GM12878 (cell line): Measurements from ENCODE around the gene SMTNL1. TPM values are rescaled to one million over a fixed set of nuclear protein-coding genes. Genes with fewer than 3 reads are reported as not detected.

Experiments
- ATAC-seq: fragments of 200-7000 bp; cut with Tn5 transposase; 3 replicates; pipeline ENCODE4 v1.9.1; 2020; ENCODE audit warnings: mild to moderate bottlenecking, moderate library complexity
- BruUV-seq: library from RNA; stranded (reverse); fragments of 400-500 nt; replicated peaks from 2 replicates; lab custom pipeline; 2021; lab: Mats Ljungman, UMichigan
- CTCF ChIA-PET: fragments of 300-600 bp; sonication (Branson Sonifier 250); formaldehyde crosslinking; extraction: SDS; loops from one replicate; lab custom pipeline; 2021; ENCODE audit warnings: inconsistent platforms; lab: Yijun Ruan, JAX
- POLR2A ChIA-PET: fragments of 350-600 bp; formaldehyde crosslinking; extraction: SDS; loops from one replicate; lab custom pipeline; 2021; ENCODE audit warnings: inconsistent platforms; lab: Charles Lee
- RAD21 ChIA-PET: fragments of 300-600 bp; sonication (Branson Sonifier 250); formaldehyde crosslinking; loops from one replicate; lab custom pipeline; 2023; ENCODE audit warnings: antibody characterized with exemption; ENCODE audit not compliant: unreplicated experiment; lab: Charles Lee
- SMC1A ChIA-PET: fragments of 300-600 bp; sonication (Branson Sonifier 250); formaldehyde crosslinking; loops from one replicate; lab custom pipeline; 2023; ENCODE audit not compliant: unreplicated experiment, uncharacterized antibody; lab: Charles Lee
- DNase-seq: peaks from one replicate; pipeline ENCODE4 v3.0.0-alpha.2; 2011; ENCODE audit warnings: low read depth, low spot score
- FAIRE-seq: peaks from 3 replicates; lab custom pipeline; 2011; peaks lifted over from hg19 to GRCh38; lab: Jason Lieb, UNC
- H2AFZ ChIP-seq: 2 replicates; pipeline ENCODE4 v1.6.0; 2011; ENCODE audit warnings: low read depth, low read length, control low read depth; ENCODE audit not compliant: control insufficient read depth
- H3K27ac ChIP-seq: 2 replicates; pipeline ENCODE4 v1.5.1; 2011; ENCODE audit warnings: control low read depth; ENCODE audit not compliant: control insufficient read depth, insufficient read depth
- H3K27me3 ChIP-seq, 2 experiments: replicated peaks in 1 of 2; 2 replicates each; pipeline versions ENCODE4 v1.6.0 to v1.6.1; 2011; ENCODE audit warnings: low read length in 1 of 2; ENCODE audit not compliant: control insufficient read depth in 2 of 2, insufficient read depth in 2 of 2
- H3K36me3 ChIP-seq, 2 experiments: 2 replicates each; pipeline ENCODE4 v1.5.1; 2011; ENCODE audit warnings: low read length in 1 of 2; ENCODE audit not compliant: control insufficient read depth in 2 of 2, insufficient read depth in 2 of 2
- H3K4me1 ChIP-seq: 2 replicates; pipeline ENCODE4 v1.6.1; 2011; ENCODE audit warnings: mild to moderate bottlenecking, low read length, moderate library complexity, mixed read lengths; ENCODE audit not compliant: control insufficient read depth, insufficient read depth
- H3K4me2 ChIP-seq: 2 replicates; pipeline ENCODE4 v1.6.0; 2011; ENCODE audit warnings: control low read depth; ENCODE audit not compliant: control insufficient read depth, insufficient read depth
- H3K4me3 ChIP-seq: fragments of 200-600 bp; sonication (generic); 2 replicates; pipeline ENCODE4 v1.5.1; 2016
- H3K79me2 ChIP-seq: 2 replicates; pipeline ENCODE4 v1.6.0; 2011; ENCODE audit warnings: low read length; ENCODE audit not compliant: control insufficient read depth, insufficient read depth
- H3K9ac ChIP-seq: 2 replicates; pipeline ENCODE4 v1.8.0; 2011; ENCODE audit warnings: low read length, control low read depth, mixed read lengths; ENCODE audit not compliant: control insufficient read depth, insufficient read depth
- H3K9me3 ChIP-seq: replicated peaks from 3 replicates; pipeline ENCODE4 v1.5.1; 2011; ENCODE audit warnings: mild to moderate bottlenecking, low read length; ENCODE audit not compliant: control insufficient read depth, insufficient read depth
- H4K20me1 ChIP-seq: 2 replicates; pipeline ENCODE4 v1.6.0; 2011; ENCODE audit not compliant: control insufficient read depth, insufficient read depth
- BCL3 ChIP-seq: IDR thresholded peaks from 2 replicates; pipeline ENCODE4 v1.6.1; 2011; ENCODE audit warnings: borderline replicate concordance, low read depth, mild to moderate bottlenecking, moderate library complexity, low read length; ENCODE audit not compliant: insufficient read depth, poor library complexity, severe bottlenecking
- BHLHE40 ChIP-seq, 2 experiments: fragments of 450-650 bp in 1 of 2; IDR thresholded peaks; 2 replicates each; pipeline ENCODE4 v1.6.1; 2011 to 2017; ENCODE audit warnings: low read depth in 2 of 2, borderline replicate concordance in 1 of 2, improper control_type of control experiment in 1 of 2, low read length in 1 of 2, mild to moderate bottlenecking in 1 of 2
- BMI1 ChIP-seq: fragments of 450-650 bp; IDR thresholded peaks from 2 replicates; pipeline ENCODE4 v1.6.1; 2016; ENCODE audit warnings: mild to moderate bottlenecking, moderate library complexity, borderline replicate concordance
- CHD2 ChIP-seq: IDR thresholded peaks from 2 replicates; pipeline ENCODE4 v1.6.1; 2011; ENCODE audit warnings: low read depth, low read length, improper control_type of control experiment, borderline replicate concordance
- CREM ChIP-seq: IDR thresholded peaks from 2 replicates; pipeline ENCODE4 v1.6.1; 2014; ENCODE audit warnings: antibody characterized with exemption, low read depth
- ETV6 ChIP-seq, 2 experiments: fragments of 450-650 bp in 1 of 2; IDR thresholded peaks in 1 of 2; conservative IDR thresholded peaks in 1 of 2; 2 replicates each; pipeline ENCODE4 v1.6.1; 2014; ENCODE audit warnings: antibody characterized with exemption in 1 of 2, borderline replicate concordance in 1 of 2, low read depth in 1 of 2, mild to moderate bottlenecking in 1 of 2, moderate library complexity in 1 of 2
- HDGF ChIP-seq: fragments of 450-650 bp; IDR thresholded peaks from 2 replicates; pipeline ENCODE4 v1.6.1; 2016; ENCODE audit warnings: antibody characterized with exemption
- KLF5 ChIP-seq: fragments of 450-650 bp; IDR thresholded peaks from 2 replicates; pipeline ENCODE4 v1.6.1; 2014; ENCODE audit warnings: mild to moderate bottlenecking; ENCODE audit not compliant: partially characterized antibody
- MYB ChIP-seq: fragments of 150-350 bp; IDR thresholded peaks from 2 replicates; pipeline ENCODE4 v1.6.1; 2014; ENCODE audit warnings: mild to moderate bottlenecking, low read depth, low read length, borderline replicate concordance
- PAX5 ChIP-seq: IDR thresholded peaks from 2 replicates; pipeline ENCODE4 v1.6.1; 2011; ENCODE audit warnings: low read depth, low read length, borderline replicate concordance
- POLR2AphosphoS2 ChIP-seq: IDR thresholded peaks from 2 replicates; pipeline ENCODE4 v1.6.1; 2011; ENCODE audit warnings: low read depth, mild to moderate bottlenecking, low read length, improper control_type of control experiment, moderate library complexity
- SIN3A ChIP-seq: IDR thresholded peaks from 2 replicates; pipeline ENCODE4 v1.6.1; 2012; ENCODE audit warnings: low read depth, low read length, improper control_type of control experiment
- SMC3 ChIP-seq: IDR thresholded peaks from 2 replicates; pipeline ENCODE4 v1.6.1; 2011; ENCODE audit warnings: low read length, improper control_type of control experiment, borderline replicate concordance
- STAT1 ChIP-seq: fragments of 450-650 bp; conservative IDR thresholded peaks from 2 replicates; pipeline ENCODE4 v1.6.1; 2014; ENCODE audit warnings: antibody characterized with exemption, mild to moderate bottlenecking
- YY1 ChIP-seq: IDR thresholded peaks from 2 replicates; pipeline ENCODE4 v1.6.1; 2011; ENCODE audit warnings: low read depth, mild to moderate bottlenecking, low read length
- ZBTB40 ChIP-seq: fragments of 450-650 bp; IDR thresholded peaks from 2 replicates; pipeline ENCODE4 v1.6.1; 2016; ENCODE audit warnings: mild to moderate bottlenecking, moderate library complexity, borderline replicate concordance
- WGBS: methylation state at CpG from one replicate; pipeline ENCODE4 v1.1.6; 2016; ENCODE audit warnings: low lambda C conversion rate; ENCODE audit not compliant: insufficient replicate concordance, insufficient coverage; ENCODE audit errors: missing lambda C conversion rate; 5-methylcytosine and 5-hydroxymethylcytosine counted together
- in situ Hi-C: fragments of 300-500 bp; cut with MboI; formaldehyde crosslinking; loops from 9 replicates; pipeline ENCODE4 v1.14.3; 2018; ENCODE audit warnings: mixed read lengths
- intact Hi-C: fragments of 100-400 bp; cut with micrococcal nuclease; formaldehyde crosslinking; loops from one replicate; pipeline ENCODE4 v1.14.2; 2022; ENCODE audit not compliant: unreplicated experiment
- polyA plus RNA-seq, 11 experiments: library from polyadenylated mRNA; depleted of rRNA in 4 of 11; unstranded in 6 of 11; stranded (reverse) in 5 of 11; fragments of >200 nt; fragmentation: Nextera tagmentation in 4 of 11; fragmentation: Illumina TruSeq in 1 of 11; extraction: Ambion mirVana in 4 of 11; extraction: Trizol in 1 of 11; gene quantifications; 1 replicate in 1 of 11; 2 replicates in 10 of 11; pipeline versions ENCODE4 v1.2.1 to v1.2.3, GENCODE V29; 2011 to 2016; ENCODE audit warnings: inconsistent platforms in 2 of 11, missing spikeins in 2 of 11, low read depth in 1 of 11
- total RNA-seq, 4 experiments: library from RNA; depleted of rRNA in 3 of 4; stranded (reverse); fragments of >200 nt in 3 of 4; fragmentation: Illumina TruSeq in 1 of 4; extraction: Trizol in 1 of 4; gene quantifications; 2 replicates each; pipeline versions ENCODE4 v1.2.1 to v1.2.3, GENCODE V29; 2013 to 2021

Gene SMTNL1
- total and polyA plus RNA-seq, 10 of the 15 experiments (the other 5 are each of a cell fraction or from before 2014, with no cell fraction given) = 0.06 to 0.17 (median 0.10) TPM; not detected in 7

DNA sequence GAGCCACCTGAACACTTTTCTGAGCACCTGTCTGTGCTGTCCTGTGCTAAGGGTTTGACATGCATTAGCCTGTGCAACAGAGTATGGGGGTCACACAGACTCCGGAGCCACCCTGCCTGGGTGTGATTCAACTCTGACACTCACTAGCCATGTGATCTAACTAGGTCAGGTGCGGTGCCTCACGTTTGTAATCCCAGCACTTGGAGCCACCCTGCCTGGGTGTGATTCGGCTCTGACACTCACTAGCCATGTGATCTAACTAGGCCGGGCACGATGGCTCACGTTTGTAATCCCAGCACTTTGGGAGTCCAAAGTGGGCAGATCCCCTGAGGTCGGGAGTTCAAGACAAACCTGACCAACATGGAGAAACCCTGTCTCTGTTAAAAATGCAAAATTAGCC, 18.6 kb downstream of the SMTNL1 start:
- ATAC-seq = no peak
- Histone ChIP-seq H3K36me3 (peaks cover 31 to 55% of the 10 kb centered on the region in 2 experiments), H3K4me1 (no peaks in the 10 kb centered on the region), H3K4me2 (no peak overlapping the region), H3K27ac (no peak overlapping the region), H3K27me3 (no peaks in the 10 kb centered on the region), H2AFZ (no peak overlapping the region), H4K20me1 (no peaks in the 10 kb centered on the region), H3K4me3 (no peak overlapping the region), H3K9ac (no peak overlapping the region), H3K79me2 (peaks cover under 1% of the 10 kb centered on the region; the same call in 1 of the 2 replicates), H3K9me3 (no peaks in the 10 kb centered on the region)
- ChIA-PET RAD21 (no interaction called here), POLR2A (no interaction called here), CTCF (interaction anchor here (1.0 kb wide), 1 partner anchor 14 kb away, joined by 4 read pairs; no protein-coding TSS in a partner anchor), SMC1A (interaction anchor here (0.5 to 1.6 kb wide), 2 partner anchors 38 to 67 kb away, joined by 3 to 4 read pairs; no protein-coding TSS in a partner anchor)
- WGBS = 97% methylated on average over 8 of the region's 8 CpGs
- no peak for FAIRE-seq
- DNase-seq = no peak
- in situ Hi-C loops (no loop called here), intact Hi-C loops (no loop called here)
- no TSS peak for BruUV-seq
- TF ChIP-seq BCL3 (no peak), SIN3A (no peak), SMC3 (no peak), YY1 (no peak), ETV6 (conservative IDR thresholded peaks at IDR 0.05 in 1 of 2, IDR thresholded peaks at IDR 0.05 in 1 of 2; ENCODE audit: borderline replicate concordance in 1 of 2, low read depth in 1 of 2) (no peak), BHLHE40 (IDR thresholded peaks at IDR 0.05; ENCODE audit: borderline replicate concordance in 1 of 2, low read depth in 2 of 2, low read length in 1 of 2) (no peak), CREM (no peak), HDGF (no peak), ZBTB40 (no peak), PAX5 (no peak), CHD2 (no peak), POLR2AphosphoS2 (no peak), MYB (no peak), BMI1 (no peak), STAT1 (no peak), KLF5 (no peak)
